SK-N-SH (cell line): ENCODE measurements around the gene NKD1. TPM values are rescaled to one million over a fixed set of nuclear protein-coding genes. Genes with fewer than 3 reads are reported as not detected.

ENCODE experiments used
- CTCF ChIA-PET: fragments of 300-600, 350-600 bp; formaldehyde crosslinking; extraction: SDS; loops from one replicate; lab custom pipeline; 2021; lab: Yijun Ruan, JAX
- POLR2A ChIA-PET: fragments of 350-600 bp; sonication (Branson Sonifier 250); formaldehyde crosslinking; extraction: SDS; loops from one replicate; lab custom pipeline; 2020; ENCODE audit warnings: antibody characterized with exemption, inconsistent platforms; lab: Yijun Ruan, JAX
- DNase-seq: peaks from one replicate; pipeline ENCODE4 v3.0.0; 2012
- H2AFZ ChIP-seq: fragments of 200-600 bp; sonication (generic); 2 replicates; pipeline ENCODE4 v1.8.1; 2016; ENCODE audit warnings: antibody characterized with exemption, mild to moderate bottlenecking, low read depth
- H3F3A ChIP-seq: fragments of 200-600 bp; sonication (generic); replicated peaks from 2 replicates; pipeline ENCODE3; 2016; ENCODE audit warnings: antibody characterized with exemption, mild to moderate bottlenecking; ENCODE audit not compliant: insufficient read depth
- H3K27ac ChIP-seq, 2 experiments: fragments of 200-500 bp in 1 of 2; fragments of 200-600 bp in 1 of 2; sonication (Bioruptor generic) in 1 of 2; sonication (generic), shearing (Covaris generic) in 1 of 2; 2 replicates each; pipeline versions ENCODE4 v1.5.1 to v1.6.1; 2014 to 2016; ENCODE audit warnings: low read depth in 2 of 2, inconsistent platforms in 1 of 2, low read length in 1 of 2, mild to moderate bottlenecking in 1 of 2, mixed read lengths in 1 of 2
- H3K27me3 ChIP-seq: fragments of 200-600 bp; sonication (generic), shearing (Covaris generic); 2 replicates; pipeline ENCODE4 v1.6.1; 2016; ENCODE audit warnings: mixed run types; ENCODE audit not compliant: insufficient read depth
- H3K36me3 ChIP-seq, 2 experiments: fragments of 200-500 bp in 1 of 2; fragments of 200-600 bp in 1 of 2; sonication (Bioruptor generic) in 1 of 2; sonication (generic) in 1 of 2; replicated peaks in 1 of 2; 2 replicates each; pipeline versions ENCODE3 to v1.5.1; 2014 to 2016; ENCODE audit warnings: low read length in 1 of 2, mild to moderate bottlenecking in 1 of 2; ENCODE audit not compliant: insufficient read depth in 2 of 2, control insufficient read depth in 1 of 2
- H3K4me1 ChIP-seq, 2 experiments: fragments of 200-500 bp in 1 of 2; fragments of 200-600 bp in 1 of 2; sonication (Bioruptor generic) in 1 of 2; sonication (generic), shearing (Covaris generic) in 1 of 2; 2 replicates each; pipeline versions ENCODE4 v1.5.1 to v1.6.1; 2014 to 2016; ENCODE audit warnings: low read depth in 1 of 2, low read length in 1 of 2, mixed run types in 1 of 2; ENCODE audit not compliant: insufficient read depth in 2 of 2, control insufficient read depth in 1 of 2
- H3K4me2 ChIP-seq: fragments of 200-600 bp; sonication (generic), shearing (Covaris generic); 2 replicates; pipeline ENCODE4 v1.6.1; 2017; ENCODE audit warnings: mixed run types
- H3K4me3 ChIP-seq, 2 experiments: fragments of 200-500 bp in 1 of 2; fragments of 200-600 bp in 1 of 2; sonication (Bioruptor generic) in 1 of 2; sonication (generic), shearing (Covaris generic) in 1 of 2; 2 replicates each; pipeline versions ENCODE4 v1.5.1 to v1.8.1; 2014 to 2016; ENCODE audit warnings: low read depth in 2 of 2, inconsistent platforms in 1 of 2, low read length in 1 of 2, mild to moderate bottlenecking in 1 of 2, mixed read lengths in 1 of 2, moderate library complexity in 1 of 2
- H3K79me2 ChIP-seq: fragments of 200-600 bp; sonication (generic); 2 replicates; pipeline ENCODE4 v1.8.1; 2017; ENCODE audit warnings: mild to moderate bottlenecking; ENCODE audit not compliant: insufficient read depth
- H3K9ac ChIP-seq: fragments of 200-600 bp; sonication (generic); 2 replicates; pipeline ENCODE4 v1.6.1; 2017; ENCODE audit warnings: mixed run types
- H3K9me2 ChIP-seq: fragments of 200-600 bp; sonication (generic); 2 replicates; pipeline ENCODE4 v1.6.1; 2017; ENCODE audit warnings: mixed run types
- H3K9me3 ChIP-seq: fragments of 200-600 bp; sonication (generic); 2 replicates; pipeline ENCODE4 v1.6.1; 2017; ENCODE audit warnings: mixed run types, mild to moderate bottlenecking, moderate library complexity
- H4K20me1 ChIP-seq: fragments of 200-600 bp; sonication (generic); 2 replicates; pipeline ENCODE4 v1.6.1; 2017; ENCODE audit warnings: mild to moderate bottlenecking, mixed run types; ENCODE audit not compliant: insufficient read depth
- CTCF ChIP-seq: fragments of 200-600 bp; sonication (generic); IDR thresholded peaks from 2 replicates; pipeline ENCODE4 v1.6.1; 2017; ENCODE audit warnings: antibody characterized with exemption, mild to moderate bottlenecking, moderate library complexity
- FOSL2 ChIP-seq: IDR thresholded peaks from 2 replicates; pipeline ENCODE4 v1.4.0; 2012; ENCODE audit warnings: low read depth, mild to moderate bottlenecking, moderate library complexity, borderline replicate concordance
- FOXJ3 ChIP-seq: sonication (generic); formaldehyde crosslinking; IDR thresholded peaks from 2 replicates; pipeline ENCODE4 v1.5.1; 2020; ENCODE audit warnings: mild to moderate bottlenecking, missing genetic modification reagents
- FOXM1 ChIP-seq: IDR thresholded peaks from 2 replicates; pipeline ENCODE4 v1.4.0; 2012; ENCODE audit warnings: low read depth, mild to moderate bottlenecking
- GATA2 ChIP-seq: sonication (generic); formaldehyde crosslinking; IDR thresholded peaks from 2 replicates; pipeline ENCODE4 v1.5.0; 2020; ENCODE audit warnings: mild to moderate bottlenecking, missing genetic modification reagents
- IRF3 ChIP-seq: fragments of 150-350 bp; IDR thresholded peaks from 2 replicates; pipeline ENCODE4 v1.6.1; 2016; ENCODE audit warnings: mild to moderate bottlenecking, low read depth, low read length
- NFIC ChIP-seq: IDR thresholded peaks from 2 replicates; pipeline ENCODE4 v1.4.0; 2012; ENCODE audit warnings: borderline replicate concordance
- PBX3 ChIP-seq: IDR thresholded peaks from 2 replicates; pipeline ENCODE4; 2012
- POLR2AphosphoS5 ChIP-seq: IDR thresholded peaks from 2 replicates; pipeline ENCODE4 v1.6.1; 2012; ENCODE audit warnings: low read depth, low read length
- RAD21 ChIP-seq: IDR thresholded peaks from 2 replicates; pipeline ENCODE4 v1.6.1; 2012; ENCODE audit warnings: mild to moderate bottlenecking, low read length
- RXRA ChIP-seq: IDR thresholded peaks from 2 replicates; pipeline ENCODE4 v1.4.0; 2012; ENCODE audit warnings: low read depth, mild to moderate bottlenecking, borderline replicate concordance
- TCF12 ChIP-seq: IDR thresholded peaks from 2 replicates; pipeline ENCODE4 v1.4.0; 2012
- TEAD4 ChIP-seq: IDR thresholded peaks from 2 replicates; pipeline ENCODE4 v1.4.0; 2012; ENCODE audit warnings: mild to moderate bottlenecking, borderline replicate concordance; ENCODE audit not compliant: insufficient read depth
- USF1 ChIP-seq: IDR thresholded peaks from 2 replicates; pipeline ENCODE4 v1.4.0; 2012; ENCODE audit warnings: low read depth, borderline replicate concordance
- YY1 ChIP-seq: IDR thresholded peaks from 2 replicates; pipeline ENCODE4 v1.4.0; 2012; ENCODE audit warnings: low read depth, mild to moderate bottlenecking
- WGBS: methylation state at CpG from one replicate; pipeline ENCODE4 v1.1.6; 2017; ENCODE audit warnings: low lambda C conversion rate; 5-methylcytosine and 5-hydroxymethylcytosine counted together
- polyA plus RNA-seq, 3 experiments: library from polyadenylated mRNA; depleted of rRNA; stranded (reverse); fragments of >200 nt; gene quantifications; 2 replicates each; pipeline ENCODE4 v1.2.3, GENCODE V29; 2012

NKD1 gene
- polyA plus RNA-seq, 1 of the 3 experiments (the other 2 are of a cell fraction): 0.02 TPM

- Histone ChIP-seq H2AFZ (no peak overlapping the region), H3K4me2 (no peak overlapping the region), H4K20me1 (no peaks in the 10 kb centered on the region), H3K27me3 (no peaks in the 10 kb centered on the region), H3K9me3 (no peaks in the 10 kb centered on the region)
- WGBS: 69% methylated on average over 5 of the region's 5 CpGs
- TF ChIP-seq FOSL2: no peak
- no peak for TF ChIP-seq RXRA
- no peak for TF ChIP-seq YY1
- no peak for TF ChIP-seq CTCF
- no peak for TF ChIP-seq FOXJ3 (CRISPR knock-in tag)
- no peak for TF ChIP-seq TEAD4
- TF ChIP-seq GATA2 (CRISPR knock-in tag): no peak
- no peak for TF ChIP-seq POLR2AphosphoS5
- no peak for TF ChIP-seq FOXM1
- TF ChIP-seq USF1: no peak
- TF ChIP-seq TCF12: no peak
- no peak for TF ChIP-seq IRF3
- no peak for TF ChIP-seq RAD21
- TF ChIP-seq NFIC: no peak
- no peak for TF ChIP-seq PBX3
- TF ChIP-seq, all 33 proteins: peak for 0
- H3K36me3 ChIP-seq: no peaks in the 10 kb centered on the region
- no peak overlapping the region for H3K27ac ChIP-seq
- H3F3A ChIP-seq: no peaks in the 10 kb centered on the region
- DNase-seq: no peak
- no peak overlapping the region for H3K4me3 ChIP-seq
- no peak overlapping the region for H3K9ac ChIP-seq
- no peaks in the 10 kb centered on the region for H3K79me2 ChIP-seq
- POLR2A ChIA-PET: interaction anchor here (0.6 kb wide), 1 partner anchor 15 kb away, joined by 3 read pairs; no protein-coding TSS in a partner anchor
- H3K4me1 ChIP-seq: peaks cover 0 to 2% of the 10 kb centered on the region in 2 experiments; a peak in 1 of 4 replicates
- no peaks in the 10 kb centered on the region for H3K9me2 ChIP-seq
- CTCF ChIA-PET: interaction anchor here (0.6 to 1.6 kb wide), 2 partner anchors 27 to 100 kb away, joined by 3 to 8 read pairs; no protein-coding TSS in a partner anchor
Observed at GRCh38 chr16:50565428-50565827, 17.2 kb downstream of the NKD1 start.
